MCF 10A (cell line): Measurements from ENCODE around the gene KREMEN2. TPM values are rescaled to one million over a fixed set of nuclear protein-coding genes. Genes with fewer than 3 reads are reported as not detected.

Experiments
- BruUV-seq: library from RNA; stranded (reverse); fragments of 400-500 nt; replicated peaks from 2 replicates; lab custom pipeline; 2021; lab: Mats Ljungman, UMichigan
- CTCF ChIA-PET: fragments of 300-600 bp; sonication (Branson Sonifier 250); formaldehyde crosslinking; extraction: SDS; loops from one replicate; lab custom pipeline; 2021; ENCODE audit warnings: antibody characterized with exemption, inconsistent platforms; lab: Yijun Ruan, JAX
- POLR2A ChIA-PET: fragments of 300-600, 350-650 bp; sonication (Branson Sonifier 250); formaldehyde crosslinking; extraction: SDS; loops from one replicate; lab custom pipeline; 2020; ENCODE audit warnings: antibody characterized with exemption, inconsistent platforms; lab: Yijun Ruan, JAX
- DNase-seq: peaks from one replicate; pipeline ENCODE4 v3.0.0-alpha.2; 2018; ENCODE audit not compliant: unreplicated experiment
- H3K27ac Mint-ChIP-seq: one replicate; pipeline ENCODE4 v1.8.0; 2022; ENCODE audit warnings: mild to moderate bottlenecking, low read depth, mixed read lengths; ENCODE audit not compliant: unreplicated experiment
- H3K27me3 Mint-ChIP-seq: one replicate; pipeline ENCODE4 v1.8.0; 2022; ENCODE audit warnings: mixed read lengths; ENCODE audit not compliant: insufficient read depth, unreplicated experiment
- H3K36me3 Mint-ChIP-seq: one replicate; pipeline ENCODE4 v1.8.0; 2022; ENCODE audit warnings: mild to moderate bottlenecking, moderate library complexity, mixed read lengths; ENCODE audit not compliant: insufficient read depth, unreplicated experiment
- H3K4me1 Mint-ChIP-seq: one replicate; pipeline ENCODE4 v1.8.0; 2022; ENCODE audit warnings: mixed read lengths; ENCODE audit not compliant: insufficient read depth, unreplicated experiment
- H3K4me3 Mint-ChIP-seq: one replicate; pipeline ENCODE4 v1.8.0; 2022; ENCODE audit warnings: mild to moderate bottlenecking, moderate library complexity, mixed read lengths; ENCODE audit not compliant: unreplicated experiment
- H3K9me3 Mint-ChIP-seq: one replicate; pipeline ENCODE4 v1.8.0; 2022; ENCODE audit warnings: mixed read lengths; ENCODE audit not compliant: unreplicated experiment
- intact Hi-C: fragments of 100-400 bp; cut with micrococcal nuclease; formaldehyde crosslinking; loops from 2 replicates; pipeline ENCODE4 v1.14.1; 2022
- total RNA-seq: library from RNA; stranded (reverse); gene quantifications from 2 replicates; pipeline ENCODE4 v1.2.3, GENCODE V29; 2022
- TF ChIP-seq, protein P1 (sequence below): fragments of 200-600 bp; IDR thresholded peaks from one replicate; pipeline ENCODE4 v1.8.0; 2022; ENCODE audit warnings: antibody characterized with exemption, mild to moderate bottlenecking; ENCODE audit not compliant: unreplicated experiment

Gene KREMEN2
- total RNA-seq, 1 experiment from 2014 or later = 0.42 TPM

DNA sequence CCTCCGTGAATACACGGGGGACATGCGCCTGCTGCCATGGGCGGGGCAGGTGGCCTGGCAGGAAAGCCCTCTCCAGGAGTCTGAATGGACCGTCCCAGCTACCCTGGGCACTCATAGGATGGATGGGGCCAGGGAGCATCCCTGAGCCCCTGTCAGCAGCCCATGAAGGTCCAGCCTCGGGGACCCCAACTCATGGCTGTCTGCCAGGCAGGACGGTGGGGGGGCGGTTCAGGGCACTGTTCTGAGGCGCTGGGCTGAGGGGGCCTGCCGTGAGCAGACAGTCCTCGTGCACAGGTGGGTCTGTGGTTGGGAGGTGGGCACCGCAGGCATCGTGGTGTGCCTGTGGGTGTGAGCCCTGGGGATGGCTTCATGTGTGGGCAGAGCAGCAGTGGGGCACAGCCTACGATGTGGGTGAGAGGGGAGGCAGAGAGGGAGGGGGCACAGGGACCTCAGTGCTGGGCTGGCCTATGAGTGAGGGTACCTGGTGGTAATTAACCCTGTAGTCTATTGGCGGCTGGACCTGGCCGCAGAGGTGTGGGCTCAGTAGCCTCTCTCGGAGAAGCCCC is 22.6 kb downstream of the KREMEN2 start:
- ChIA-PET CTCF (interaction anchor here (0.7 kb wide), 2 partner anchors 8 to 36 kb away, joined by 4 read pairs; no protein-coding TSS in a partner anchor), POLR2A (no interaction called here)
- no peak for DNase-seq
- no TSS peak for BruUV-seq
- Mint-ChIP-seq H3K4me1 (peaks cover 3% of the 10 kb centered on the region), H3K9me3 (no peaks in the 10 kb centered on the region), H3K27me3 (no peaks in the 10 kb centered on the region), H3K27ac (no peak overlapping the region), H3K4me3 (no peak overlapping the region), H3K36me3 (no peaks in the 10 kb centered on the region)
- TF ChIP-seq, protein P1, sequence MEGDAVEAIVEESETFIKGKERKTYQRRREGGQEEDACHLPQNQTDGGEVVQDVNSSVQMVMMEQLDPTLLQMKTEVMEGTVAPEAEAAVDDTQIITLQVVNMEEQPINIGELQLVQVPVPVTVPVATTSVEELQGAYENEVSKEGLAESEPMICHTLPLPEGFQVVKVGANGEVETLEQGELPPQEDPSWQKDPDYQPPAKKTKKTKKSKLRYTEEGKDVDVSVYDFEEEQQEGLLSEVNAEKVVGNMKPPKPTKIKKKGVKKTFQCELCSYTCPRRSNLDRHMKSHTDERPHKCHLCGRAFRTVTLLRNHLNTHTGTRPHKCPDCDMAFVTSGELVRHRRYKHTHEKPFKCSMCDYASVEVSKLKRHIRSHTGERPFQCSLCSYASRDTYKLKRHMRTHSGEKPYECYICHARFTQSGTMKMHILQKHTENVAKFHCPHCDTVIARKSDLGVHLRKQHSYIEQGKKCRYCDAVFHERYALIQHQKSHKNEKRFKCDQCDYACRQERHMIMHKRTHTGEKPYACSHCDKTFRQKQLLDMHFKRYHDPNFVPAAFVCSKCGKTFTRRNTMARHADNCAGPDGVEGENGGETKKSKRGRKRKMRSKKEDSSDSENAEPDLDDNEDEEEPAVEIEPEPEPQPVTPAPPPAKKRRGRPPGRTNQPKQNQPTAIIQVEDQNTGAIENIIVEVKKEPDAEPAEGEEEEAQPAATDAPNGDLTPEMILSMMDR = no peak
- intact Hi-C loops = no loop called here

DNA sequence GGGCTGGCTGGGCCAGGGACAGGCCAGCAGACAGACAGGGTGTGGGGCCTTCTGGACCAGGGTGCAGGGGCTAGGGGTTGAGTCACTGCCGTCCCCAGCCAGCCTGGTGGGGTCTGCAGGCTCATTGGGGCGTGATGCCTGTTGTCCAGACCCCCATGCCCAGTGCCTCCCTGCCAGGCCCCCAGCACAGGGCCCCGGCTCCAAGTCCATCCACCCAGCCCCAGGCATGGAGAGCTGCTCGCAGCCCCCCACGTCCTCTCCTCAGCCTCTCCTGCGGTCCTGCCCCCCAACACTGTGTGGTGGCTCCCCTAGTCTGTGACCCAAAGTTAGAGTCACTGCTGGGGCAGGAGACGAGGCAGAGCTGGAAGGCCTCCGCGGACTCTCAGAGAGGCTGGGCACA is 23.2 kb downstream of the KREMEN2 start:
- CTCF ChIA-PET = no interaction called here
- Mint-ChIP-seq H3K4me1 (no peaks in the 10 kb centered on the region), H3K27ac (no peak overlapping the region), H3K36me3 (no peaks in the 10 kb centered on the region), H3K27me3 (no peaks in the 10 kb centered on the region), H3K9me3 (no peaks in the 10 kb centered on the region), H3K4me3 (no peak overlapping the region)
- BruUV-seq = no TSS peak
- TF ChIP-seq, protein P1 = no peak
- no peak for DNase-seq
- intact Hi-C loops = no loop called here
- POLR2A ChIA-PET = no interaction called here

DNA sequence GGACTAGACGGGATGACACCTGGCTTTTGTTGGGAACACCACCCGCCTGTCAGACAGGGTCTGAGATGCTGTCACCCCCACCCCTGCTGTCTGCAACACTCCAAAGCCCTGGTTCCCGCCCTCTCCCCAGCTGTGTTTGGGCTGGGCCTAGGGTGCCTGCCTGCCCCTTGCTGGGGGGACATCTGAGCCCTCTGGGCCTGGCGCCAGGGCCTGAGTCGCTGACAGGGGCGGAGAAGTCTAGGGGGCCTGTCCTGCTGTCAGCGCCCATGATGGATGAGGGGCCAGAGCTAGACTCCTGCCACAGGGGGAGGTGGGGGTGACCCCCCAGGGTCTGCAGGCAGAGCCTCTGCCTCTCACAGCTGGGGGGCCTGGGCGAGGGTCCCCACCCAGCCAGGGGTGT is 23.8 kb downstream of the KREMEN2 start:
- H3K4me1 Mint-ChIP-seq = peaks cover 4% of the 10 kb centered on the region
- no TSS peak for BruUV-seq
- intact Hi-C loops = no loop called here
- CTCF ChIA-PET = interaction anchor here (1.0 kb wide), 1 partner anchor 40 kb away, joined by 4 read pairs; no protein-coding TSS in a partner anchor
- no peaks in the 10 kb centered on the region for H3K27me3 Mint-ChIP-seq
- H3K4me3 Mint-ChIP-seq = no peak overlapping the region
- TF ChIP-seq, protein P1 = no peak
- H3K9me3 Mint-ChIP-seq = no peaks in the 10 kb centered on the region
- POLR2A ChIA-PET = no interaction called here
- H3K27ac Mint-ChIP-seq = no peak overlapping the region
- H3K36me3 Mint-ChIP-seq = no peaks in the 10 kb centered on the region
- no peak for DNase-seq

DNA sequence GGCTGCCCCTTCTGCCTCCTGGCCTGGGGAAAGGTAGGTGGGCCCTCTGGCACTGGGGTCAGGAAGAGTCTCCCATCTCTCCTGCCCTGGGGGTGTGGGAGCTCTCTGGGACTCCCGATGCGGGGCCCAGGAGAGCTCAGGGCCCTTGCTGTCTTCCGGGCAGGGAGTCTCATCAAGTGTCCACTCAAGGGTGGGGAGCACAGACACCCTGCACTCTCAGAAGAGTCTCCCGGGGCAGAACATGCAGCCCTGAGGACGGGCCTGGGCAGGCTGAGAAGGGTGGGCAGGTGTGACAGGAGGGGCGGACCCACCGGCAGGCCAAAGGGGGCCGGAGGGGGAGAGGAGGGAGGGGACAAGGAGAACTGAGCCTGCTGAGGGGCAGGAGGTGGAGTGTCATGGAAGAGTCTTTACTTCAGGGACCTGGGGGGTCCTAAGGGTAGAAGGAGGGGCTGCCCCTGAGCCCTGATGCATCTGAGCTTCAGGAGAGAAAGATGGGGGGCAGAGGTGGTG is 24.6 kb downstream of the KREMEN2 start:
- no peak for DNase-seq
- CTCF ChIA-PET = interaction anchor here (1.0 kb wide), 1 partner anchor 39 kb away, joined by 4 read pairs; no protein-coding TSS in a partner anchor
- no TSS peak for BruUV-seq
- TF ChIP-seq, protein P1 = no peak
- H3K4me3 Mint-ChIP-seq = no peak overlapping the region
- H3K36me3 Mint-ChIP-seq = no peaks in the 10 kb centered on the region
- POLR2A ChIA-PET = no interaction called here
- no peaks in the 10 kb centered on the region for H3K27me3 Mint-ChIP-seq
- H3K4me1 Mint-ChIP-seq = peaks cover 6% of the 10 kb centered on the region
- intact Hi-C loops = no loop called here
- H3K9me3 Mint-ChIP-seq = no peaks in the 10 kb centered on the region
- H3K27ac Mint-ChIP-seq = no peak overlapping the region
